HepG2 (cell line): ENCODE measurements around the gene PTPRU.

Source experiments
- CEBPB ChIP-seq: IDR thresholded peaks from 2 replicates; pipeline ENCODE4 v1.6.1; 2011; ENCODE audit warnings: low read depth, low read length, improper control_type of control experiment, borderline replicate concordance
- POLR2AphosphoS5 ChIP-seq: IDR thresholded peaks from 2 replicates; pipeline ENCODE4 v1.6.1; 2012; ENCODE audit warnings: low read depth, low read length
- TFDP1 ChIP-seq: IDR thresholded peaks from 2 replicates; pipeline ENCODE4 v1.6.1; 2016; ENCODE audit warnings: missing compliant biosample characterization, missing genetic modification reagents, borderline replicate concordance
- ZHX1 ChIP-seq: sonication (generic); formaldehyde crosslinking; IDR thresholded peaks from 2 replicates; pipeline ENCODE4 v1.8.1; 2022; ENCODE audit warnings: low read depth, mild to moderate bottlenecking, missing genetic modification reagents
- ZNF232 ChIP-seq: sonication (generic); formaldehyde crosslinking; IDR thresholded peaks from 2 replicates; pipeline ENCODE4 v1.4.0; 2020; ENCODE audit warnings: missing genetic modification reagents, borderline replicate concordance
- ZSCAN5A ChIP-seq: sonication (generic); formaldehyde crosslinking; IDR thresholded peaks from 2 replicates; pipeline ENCODE4 v1.8.0; 2022; ENCODE audit warnings: mild to moderate bottlenecking, missing genetic modification reagents, borderline replicate concordance

GRCh38 chr1:29196863-29197589 is 39.3 kb upstream of the PTPRU start:
- TF ChIP-seq ZHX1 (CRISPR knock-in tag) (no peak), ZNF232 (no peak), TFDP1 (no peak), ZSCAN5A (no peak), CEBPB (no peak), POLR2AphosphoS5 (no peak)
